IMR-90 (cell line): ENCODE results near the gene JAK1. TPM values are rescaled to one million over a fixed set of nuclear protein-coding genes. Genes with fewer than 3 reads are reported as not detected.

Source experiments
- ATAC-seq: fragments of 200-7000 bp; cut with Tn5 transposase; 2 replicates; pipeline ENCODE4 v1.9.1; 2020; ENCODE audit warnings: low read depth, mild to moderate bottlenecking, moderate library complexity
- BruUV-seq: library from RNA; stranded (reverse); fragments of 400-500 nt; replicated peaks from 2 replicates; lab custom pipeline; 2021; lab: Mats Ljungman, UMichigan
- CTCF ChIA-PET: fragments of 300-600 bp; formaldehyde crosslinking; extraction: SDS; loops from one replicate; lab custom pipeline; 2021; ENCODE audit warnings: antibody characterized with exemption; lab: Yijun Ruan, JAX
- POLR2A ChIA-PET: fragments of 300-600 bp; sonication (Branson Sonifier 250); formaldehyde crosslinking; loops from one replicate; lab custom pipeline; 2022; ENCODE audit warnings: antibody characterized with exemption; ENCODE audit not compliant: unreplicated experiment; lab: Charles Lee
- DNase-seq: peaks from one replicate; pipeline ENCODE4 v3.0.0; 2013
- H2AFZ ChIP-seq: replicated peaks from 2 replicates; pipeline ENCODE3; 2013; ENCODE audit warnings: low read length, mild to moderate bottlenecking; ENCODE audit not compliant: poor library complexity
- H2AK5ac ChIP-seq: 2 replicates; pipeline ENCODE4 v1.6.1; 2013; ENCODE audit warnings: low read depth, low read length, inconsistent platforms
- H2AK9ac ChIP-seq: replicated peaks from 2 replicates; pipeline ENCODE3; 2013; ENCODE audit warnings: mild to moderate bottlenecking, low read depth, low read length, moderate library complexity; ENCODE audit not compliant: poor library complexity
- H2BK120ac ChIP-seq: 2 replicates; pipeline ENCODE4 v1.6.1; 2013; ENCODE audit warnings: low read depth, low read length, inconsistent platforms
- H2BK15ac ChIP-seq: 3 replicates; pipeline ENCODE4 v1.6.1; 2013; ENCODE audit warnings: low read depth, low read length, inconsistent platforms
- H2BK20ac ChIP-seq: 2 replicates; pipeline ENCODE4 v1.6.1; 2013; ENCODE audit warnings: low read depth, mild to moderate bottlenecking, inconsistent platforms, low read length, moderate library complexity
- H2BK5ac ChIP-seq: 2 replicates; pipeline ENCODE4 v1.6.1; 2013; ENCODE audit warnings: mild to moderate bottlenecking, low read depth, low read length, inconsistent platforms; ENCODE audit not compliant: poor library complexity, severe bottlenecking
- H3K14ac ChIP-seq: replicated peaks from 2 replicates; pipeline ENCODE4 v1.6.1; 2013; ENCODE audit warnings: low read depth, low read length, inconsistent platforms
- H3K18ac ChIP-seq: 2 replicates; pipeline ENCODE4 v1.6.1; 2013; ENCODE audit warnings: low read depth, low read length, control low read depth
- H3K23ac ChIP-seq: 2 replicates; pipeline ENCODE4 v1.6.1; 2013; ENCODE audit warnings: low read depth, low read length, inconsistent platforms
- H3K27ac ChIP-seq: 2 replicates; pipeline ENCODE4 v1.5.1; 2013; ENCODE audit warnings: mild to moderate bottlenecking, control low read depth, low read length; ENCODE audit not compliant: insufficient read depth
- H3K27me3 ChIP-seq: 2 replicates; pipeline ENCODE4 v1.6.1; 2013; ENCODE audit warnings: low read length; ENCODE audit not compliant: control insufficient read depth, insufficient read depth
- H3K36me3 ChIP-seq: 2 replicates; pipeline ENCODE4 v1.6.1; 2013; ENCODE audit warnings: low read length, mixed read lengths; ENCODE audit not compliant: control insufficient read depth, insufficient read depth
- H3K4ac ChIP-seq: 2 replicates; pipeline ENCODE4 v1.6.1; 2013; ENCODE audit warnings: low read depth, low read length, inconsistent platforms
- H3K4me1 ChIP-seq: 2 replicates; pipeline ENCODE4 v1.6.1; 2013; ENCODE audit warnings: low read length, mixed read lengths; ENCODE audit not compliant: control insufficient read depth, insufficient read depth
- H3K4me2 ChIP-seq: 2 replicates; pipeline ENCODE4 v1.6.1; 2013; ENCODE audit warnings: low read depth, mild to moderate bottlenecking, control low read depth, low read length, moderate library complexity
- H3K4me3 ChIP-seq: 2 replicates; pipeline ENCODE4 v1.5.1; 2013; ENCODE audit warnings: low read depth, mild to moderate bottlenecking, control low read depth, low read length, moderate library complexity; ENCODE audit not compliant: insufficient read depth
- H3K56ac ChIP-seq: 2 replicates; pipeline ENCODE4 v1.6.1; 2013; ENCODE audit warnings: low read length, inconsistent platforms; ENCODE audit not compliant: insufficient read depth; ENCODE audit errors: extremely low read depth
- H3K79me1 ChIP-seq, 2 experiments: 2 replicates each; pipeline ENCODE4 v1.6.1; 2013; ENCODE audit warnings: low read length in 2 of 2, inconsistent platforms in 1 of 2, low read depth in 1 of 2
- H3K9ac ChIP-seq: 2 replicates; pipeline ENCODE4 v1.6.1; 2013; ENCODE audit warnings: low read depth, low read length, control low read depth
- H3K9me1 ChIP-seq: 2 replicates; pipeline ENCODE4 v1.6.1; 2013; ENCODE audit warnings: low read length, inconsistent platforms; ENCODE audit not compliant: insufficient read depth
- H3K9me3 ChIP-seq: 2 replicates; pipeline ENCODE4 v1.6.1; 2013; ENCODE audit warnings: low read length; ENCODE audit not compliant: control insufficient read depth, insufficient read depth
- H4K20me1 ChIP-seq: 2 replicates; pipeline ENCODE4 v1.6.1; 2013; ENCODE audit warnings: low read length, inconsistent platforms; ENCODE audit not compliant: insufficient read depth
- H4K5ac ChIP-seq: 2 replicates; pipeline ENCODE4 v1.6.1; 2013; ENCODE audit warnings: mild to moderate bottlenecking, low read depth, low read length, control low read depth
- H4K8ac ChIP-seq, 2 experiments: 2 replicates each; pipeline ENCODE4 v1.6.1; 2013; ENCODE audit warnings: low read depth in 2 of 2, low read length in 2 of 2, control low read depth in 1 of 2, inconsistent platforms in 1 of 2
- H4K91ac ChIP-seq: 2 replicates; pipeline ENCODE4 v1.6.1; 2013; ENCODE audit warnings: low read depth, low read length, inconsistent platforms; ENCODE audit not compliant: insufficient read depth
- CEBPB ChIP-seq: IDR thresholded peaks from 2 replicates; pipeline ENCODE4 v1.6.1; 2012; ENCODE audit warnings: low read depth, low read length, improper control_type of control experiment
- FOS ChIP-seq: fragments of 150-350 bp; IDR thresholded peaks from 2 replicates; pipeline ENCODE4 v1.6.1; 2016; ENCODE audit warnings: low read depth, low read length
- MAFK ChIP-seq: IDR thresholded peaks from 2 replicates; pipeline ENCODE4 v1.6.1; 2012; ENCODE audit warnings: low read depth, low read length, improper control_type of control experiment
- POLR2A ChIP-seq: IDR thresholded peaks from 2 replicates; pipeline ENCODE4 v1.6.1; 2012; ENCODE audit warnings: mild to moderate bottlenecking, low read depth, low read length
- WGBS, 2 experiments: methylation state at CpG; one replicate each; pipeline versions ENCODE4 v1.1.5 to v1.1.7; 2013; ENCODE audit warnings: missing lambda C conversion rate in 2 of 2; ENCODE audit not compliant: insufficient read length in 1 of 2; ENCODE audit errors: extremely low coverage in 2 of 2; 5-methylcytosine and 5-hydroxymethylcytosine counted together
- dilution Hi-C: fragments of 300-500 bp; cut with HindIII; formaldehyde crosslinking; loops from one replicate; pipeline ENCODE4 v1.14.3; 2018; ENCODE audit warnings: low sequenced_read_pairs; ENCODE audit not compliant: unreplicated experiment
- in situ Hi-C: fragments of 300-500 bp; cut with MboI; formaldehyde crosslinking; loops from 3 replicates; pipeline ENCODE4 v1.14.3; 2019; ENCODE audit warnings: low sequenced_read_pairs, inconsistent platforms, mixed read lengths
- intact Hi-C: fragments of 100-400 bp; cut with micrococcal nuclease; formaldehyde crosslinking; loops from 2 replicates; pipeline ENCODE4 v1.10.0; 2022
- polyA plus RNA-seq, 3 experiments: library from polyadenylated mRNA; depleted of rRNA; stranded (reverse); fragments of >200 nt; gene quantifications; 2 replicates each; pipeline ENCODE4 v1.2.3, GENCODE V29; 2012; ENCODE audit warnings: low replicate concordance in 1 of 3
- total RNA-seq: library from RNA; depleted of rRNA; stranded (reverse); fragments of >200 nt; gene quantifications from 2 replicates; pipeline ENCODE4 v1.2.3, GENCODE V29; 2012

The JAK1 gene
- total and polyA plus RNA-seq, 2 of the 4 experiments (the other 2 are of a cell fraction) = 76.9 to 103 TPM

- intact Hi-C loops (loop anchor here (5.0 kb wide), 2 partner anchors 88 to 128 kb away; partner anchors contain the start of gene JAK1), dilution Hi-C loops (no loop called here), in situ Hi-C loops (no loop called here)
- Histone ChIP-seq H3K56ac (no peak overlapping the region), H3K4me2 (no peak overlapping the region), H2AFZ (no peak overlapping the region), H3K9me3 (no peaks in the 10 kb centered on the region), H3K9me1 (peaks cover 10% of the 10 kb centered on the region), H2AK9ac (no peak overlapping the region), H2BK120ac (no peak overlapping the region), H3K18ac (no peak overlapping the region), H2BK20ac (no peak overlapping the region), H3K4ac (no peak overlapping the region), H4K91ac (no peak overlapping the region), H3K14ac (no peak overlapping the region; the same call in 1 of the 2 replicates), H4K8ac (peak overlapping the region in 1 of 2 experiments; percentile 17; a peak in 1 of 4 replicates), H3K36me3 (peaks cover 30% of the 10 kb centered on the region), H3K27me3 (no peaks in the 10 kb centered on the region), H3K9ac (no peak overlapping the region), H3K79me1 (peaks cover 8 to 42% of the 10 kb centered on the region in 2 experiments), H2BK5ac (no peak overlapping the region), H3K4me3 (no peak overlapping the region), H2AK5ac (peak overlapping the region; percentile 72; the same call in 1 of the 2 replicates), H3K4me1 (peaks cover 3% of the 10 kb centered on the region), H2BK15ac (no peak overlapping the region), H4K20me1 (peaks cover 10% of the 10 kb centered on the region; the same call in 1 of the 2 replicates), H3K27ac (no peak overlapping the region), H4K5ac (no peak overlapping the region), H3K23ac (no peak overlapping the region)
- BruUV-seq = no TSS peak
- WGBS, 2 experiments = no CpG with 5 or more reads among the region's 12 CpGs
- ChIA-PET POLR2A (no interaction called here), CTCF (no interaction called here)
- TF ChIP-seq POLR2A (no peak), MAFK (no peak), FOS (no peak), CEBPB (no peak)
- peak; percentile 50 for DNase-seq
- ATAC-seq = 0 out of 2 replicates have a peak, but pooled peaks have one; percentile 35
These were observed 87.3 kb downstream of the JAK1 start for GRCh38 chr1:64878931-64879611.
